ENCODE measurements around the gene JOSD2.

DNA sequence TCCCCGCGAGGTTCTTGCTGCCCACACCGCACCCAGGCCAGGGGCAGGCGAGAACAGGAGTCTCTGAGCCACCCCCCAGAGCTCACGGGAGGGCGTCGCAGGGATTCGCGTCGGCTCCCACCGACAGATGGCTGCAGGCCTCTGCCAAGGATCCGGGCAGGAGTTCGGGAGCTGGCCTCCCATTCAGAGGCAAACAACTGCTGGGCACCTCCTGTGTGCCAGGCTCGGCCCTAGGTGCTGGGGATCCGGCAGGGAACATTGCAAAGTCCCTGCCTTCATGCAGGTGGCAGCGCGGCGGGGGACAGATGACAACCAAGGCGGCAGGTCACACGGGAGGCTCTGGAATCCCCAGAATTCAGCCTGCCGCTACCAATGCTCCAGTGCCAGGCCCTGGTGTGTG lies 32.0 kb upstream of the JOSD2 start:
- TF ChIP-seq, protein P1, sequence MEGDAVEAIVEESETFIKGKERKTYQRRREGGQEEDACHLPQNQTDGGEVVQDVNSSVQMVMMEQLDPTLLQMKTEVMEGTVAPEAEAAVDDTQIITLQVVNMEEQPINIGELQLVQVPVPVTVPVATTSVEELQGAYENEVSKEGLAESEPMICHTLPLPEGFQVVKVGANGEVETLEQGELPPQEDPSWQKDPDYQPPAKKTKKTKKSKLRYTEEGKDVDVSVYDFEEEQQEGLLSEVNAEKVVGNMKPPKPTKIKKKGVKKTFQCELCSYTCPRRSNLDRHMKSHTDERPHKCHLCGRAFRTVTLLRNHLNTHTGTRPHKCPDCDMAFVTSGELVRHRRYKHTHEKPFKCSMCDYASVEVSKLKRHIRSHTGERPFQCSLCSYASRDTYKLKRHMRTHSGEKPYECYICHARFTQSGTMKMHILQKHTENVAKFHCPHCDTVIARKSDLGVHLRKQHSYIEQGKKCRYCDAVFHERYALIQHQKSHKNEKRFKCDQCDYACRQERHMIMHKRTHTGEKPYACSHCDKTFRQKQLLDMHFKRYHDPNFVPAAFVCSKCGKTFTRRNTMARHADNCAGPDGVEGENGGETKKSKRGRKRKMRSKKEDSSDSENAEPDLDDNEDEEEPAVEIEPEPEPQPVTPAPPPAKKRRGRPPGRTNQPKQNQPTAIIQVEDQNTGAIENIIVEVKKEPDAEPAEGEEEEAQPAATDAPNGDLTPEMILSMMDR (conservative IDR thresholded peaks at IDR 0.05 in 1 of 2, IDR thresholded peaks at IDR 0.05 in 1 of 2; ENCODE audit: extremely low read depth in 1 of 2, insufficient read depth in 1 of 2, low read depth in 1 of 2, low read length in 2 of 2), result no peak
- no peak for TF ChIP-seq EZH2 (IDR thresholded peaks at IDR 0.05; ENCODE audit: borderline replicate concordance, low read length)
